ENCODE results near the gene PPP1R3F.
"Not testable (repeated sequence)": the region's sequence is repeated elsewhere in the genome, so short reads cannot be mapped to it uniquely, and the experiment has no call there.

Gene PPP1R3F

GRCh38 chrX:49300703-49301102 lies 31.1 kb downstream of the PPP1R3F start:
- in situ Hi-C loops (cut with HindIII; ENCODE audit: low pct_ligation_motif_present, low sequenced_read_pairs), result no loop called here
- no peaks in the 10 kb centered on the region for H3K36me3 ChIP-seq (replicated peaks)
- no peak for TF ChIP-seq CTCF (IDR thresholded peaks at IDR 0.05; ENCODE audit: low read depth, low read length, missing control alignments)
- H3K27ac ChIP-seq, result no peak overlapping the region
- no peaks in the 10 kb centered on the region for H3K27me3 ChIP-seq (replicated peaks)
- no peak for DNase-seq
- no peak overlapping the region for H3K4me3 ChIP-seq (ENCODE audit: low read depth, low read length)

- Histone ChIP-seq H3K27ac (no peak within 1 kb of the TSS), H3K27me3 (replicated peaks) (no peaks in the 10 kb centered on the region), H3K4me3 (ENCODE audit: low read depth, low read length) (no peak within 1 kb of the TSS), H3K36me3 (replicated peaks) (no peaks in the 10 kb centered on the region)
- DNase-seq, result no peak
- in situ Hi-C loops (cut with HindIII; ENCODE audit: low pct_ligation_motif_present, low sequenced_read_pairs), result no loop called here
- TF ChIP-seq CTCF (IDR thresholded peaks at IDR 0.05; ENCODE audit: low read depth, low read length, missing control alignments), result no peak
Observed at GRCh38 chrX:49303346-49303745, 33.8 kb downstream of the PPP1R3F start, which contains the start of gene GAGE10. Gene GAGE10 (plus strand): TSS chrX:49303646. CDS start chrX:49304860, 1,214 bp downstream.

GRCh38 chrX:49307775-49308174 lies 38.2 kb downstream of the PPP1R3F start:
- DNase-seq; H3K27ac ChIP-seq; H3K4me3 ChIP-seq (ENCODE audit: low read depth, low read length); H3K36me3 ChIP-seq (replicated peaks); in situ Hi-C loops (cut with HindIII; ENCODE audit: low pct_ligation_motif_present, low sequenced_read_pairs); H3K27me3 ChIP-seq (replicated peaks): not testable (repeated sequence)

- no peak for DNase-seq
- H3K27ac ChIP-seq, result no peak overlapping the region
- no peaks in the 10 kb centered on the region for H3K36me3 ChIP-seq (replicated peaks)
- no peak for TF ChIP-seq CTCF (IDR thresholded peaks at IDR 0.05; ENCODE audit: low read depth, low read length, missing control alignments)
- no peaks in the 10 kb centered on the region for H3K27me3 ChIP-seq (replicated peaks)
- in situ Hi-C loops (cut with HindIII; ENCODE audit: low pct_ligation_motif_present, low sequenced_read_pairs), result no loop called here
- no peak overlapping the region for H3K4me3 ChIP-seq (ENCODE audit: low read depth, low read length)
Observed at GRCh38 chrX:49308604-49309269, 39.1 kb downstream of the PPP1R3F start.

- in situ Hi-C loops (cut with HindIII; ENCODE audit: low pct_ligation_motif_present, low sequenced_read_pairs), result no loop called here
- no peak for TF ChIP-seq CTCF (IDR thresholded peaks at IDR 0.05; ENCODE audit: low read depth, low read length, missing control alignments)
- Histone ChIP-seq H3K4me3 (ENCODE audit: low read depth, low read length) (peak overlapping the region; percentile 29), H3K27me3 (replicated peaks) (no peaks in the 10 kb centered on the region), H3K27ac (no peak overlapping the region), H3K36me3 (replicated peaks) (no peaks in the 10 kb centered on the region)
- DNase-seq, result peak; percentile 6
Observed at GRCh38 chrX:49309401-49309981, 39.9 kb downstream of the PPP1R3F start.

GRCh38 chrX:49310371-49310770 lies 40.8 kb downstream of the PPP1R3F start:
- no peaks in the 10 kb centered on the region for H3K36me3 ChIP-seq (replicated peaks)
- in situ Hi-C loops (cut with HindIII; ENCODE audit: low pct_ligation_motif_present, low sequenced_read_pairs), result no loop called here
- TF ChIP-seq CTCF (IDR thresholded peaks at IDR 0.05; ENCODE audit: low read depth, low read length, missing control alignments), result no peak
- no peak for DNase-seq
- no peaks in the 10 kb centered on the region for H3K27me3 ChIP-seq (replicated peaks)
- H3K4me3 ChIP-seq (ENCODE audit: low read depth, low read length), result no peak overlapping the region
- no peak overlapping the region for H3K27ac ChIP-seq
